Measurements from ENCODE around the gene LAMC3.

Gene LAMC3

GRCh38 chr9:131049829-131050715, 41.1 kb downstream of the LAMC3 start:
- FAIRE-seq (no peak), DNase-seq (ENCODE audit: insufficient read length, low spot score) (no peak)
- TF ChIP-seq, protein P1, sequence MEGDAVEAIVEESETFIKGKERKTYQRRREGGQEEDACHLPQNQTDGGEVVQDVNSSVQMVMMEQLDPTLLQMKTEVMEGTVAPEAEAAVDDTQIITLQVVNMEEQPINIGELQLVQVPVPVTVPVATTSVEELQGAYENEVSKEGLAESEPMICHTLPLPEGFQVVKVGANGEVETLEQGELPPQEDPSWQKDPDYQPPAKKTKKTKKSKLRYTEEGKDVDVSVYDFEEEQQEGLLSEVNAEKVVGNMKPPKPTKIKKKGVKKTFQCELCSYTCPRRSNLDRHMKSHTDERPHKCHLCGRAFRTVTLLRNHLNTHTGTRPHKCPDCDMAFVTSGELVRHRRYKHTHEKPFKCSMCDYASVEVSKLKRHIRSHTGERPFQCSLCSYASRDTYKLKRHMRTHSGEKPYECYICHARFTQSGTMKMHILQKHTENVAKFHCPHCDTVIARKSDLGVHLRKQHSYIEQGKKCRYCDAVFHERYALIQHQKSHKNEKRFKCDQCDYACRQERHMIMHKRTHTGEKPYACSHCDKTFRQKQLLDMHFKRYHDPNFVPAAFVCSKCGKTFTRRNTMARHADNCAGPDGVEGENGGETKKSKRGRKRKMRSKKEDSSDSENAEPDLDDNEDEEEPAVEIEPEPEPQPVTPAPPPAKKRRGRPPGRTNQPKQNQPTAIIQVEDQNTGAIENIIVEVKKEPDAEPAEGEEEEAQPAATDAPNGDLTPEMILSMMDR (IDR thresholded peaks at IDR 0.05; ENCODE audit: insufficient read depth, missing control alignments) = no peak

GRCh38 chr9:131050831-131051230, 41.9 kb downstream of the LAMC3 start:
- TF ChIP-seq, protein P1 (IDR thresholded peaks at IDR 0.05; ENCODE audit: insufficient read depth, missing control alignments) = no peak
- FAIRE-seq (no peak), DNase-seq (ENCODE audit: insufficient read length, low spot score) (no peak)

DNA sequence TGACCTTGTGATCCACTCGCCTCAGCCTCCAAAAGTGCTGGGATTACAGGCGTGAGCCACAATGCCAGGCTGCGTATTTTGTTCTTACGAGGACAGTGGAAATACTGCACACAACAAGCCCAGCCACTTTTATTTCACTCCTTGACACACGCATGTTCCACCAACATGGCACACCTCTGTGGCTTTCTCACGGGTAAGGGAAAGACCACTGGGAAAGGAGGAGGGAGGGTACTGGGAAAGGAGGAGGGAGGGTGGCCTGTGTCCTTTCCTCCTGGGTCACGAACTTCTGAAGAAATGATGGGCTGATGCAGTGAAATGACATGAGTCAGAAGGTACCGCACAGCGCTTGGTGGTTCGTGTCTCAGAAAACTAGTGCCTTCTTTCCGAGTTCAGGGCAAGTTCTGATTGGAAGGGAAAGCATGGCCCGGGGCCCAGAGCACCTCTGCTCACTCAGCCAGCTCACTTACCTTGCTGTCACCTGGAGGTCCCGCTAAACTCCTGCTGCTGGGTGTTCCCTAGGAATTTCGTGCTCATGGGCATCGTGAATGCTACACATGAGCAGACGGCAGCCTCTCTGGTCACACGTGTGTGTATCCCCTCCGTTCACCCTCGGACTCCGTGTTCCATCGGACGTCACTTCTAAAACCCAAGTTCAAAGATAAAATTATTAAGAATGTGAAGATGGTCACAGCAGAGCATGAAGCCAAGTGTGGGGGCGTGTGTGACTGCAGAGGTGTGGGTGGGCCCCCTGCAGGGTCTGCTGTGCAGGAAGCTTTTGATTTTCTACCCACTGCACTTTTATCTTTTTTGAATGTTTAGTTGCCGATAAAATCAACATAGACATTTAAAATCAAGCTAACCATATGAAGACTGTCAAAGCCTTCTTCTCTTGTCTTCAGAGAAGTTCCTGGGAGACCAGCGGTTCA, 42.9 kb downstream of the LAMC3 start:
- no peak for FAIRE-seq
- TF ChIP-seq, protein P1 (IDR thresholded peaks at IDR 0.05; ENCODE audit: insufficient read depth, missing control alignments) = no peak
- no peak for DNase-seq (ENCODE audit: insufficient read length, low spot score)

DNA sequence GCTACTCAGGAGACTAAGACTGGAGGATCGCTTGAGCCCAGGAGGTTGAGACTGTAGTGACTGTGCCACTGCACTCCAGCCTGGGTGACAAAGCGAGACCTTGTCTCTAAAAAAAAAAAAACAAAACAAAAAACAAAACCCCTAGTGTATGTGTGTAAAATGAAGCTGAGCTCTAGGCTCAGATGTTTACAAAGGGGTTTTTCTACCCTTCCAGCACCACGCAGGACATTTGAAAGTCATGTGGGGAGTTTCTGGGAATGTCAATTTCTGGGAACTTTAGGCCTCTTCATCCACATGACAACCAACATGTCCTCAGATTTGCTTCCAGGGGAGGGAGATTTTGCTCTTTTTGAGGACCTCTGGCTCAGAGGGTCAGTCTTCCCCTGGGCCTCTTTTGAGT, 44.9 kb downstream of the LAMC3 start:
- DNase-seq (ENCODE audit: insufficient read length, low spot score) (no peak), FAIRE-seq (no peak)
- TF ChIP-seq, protein P1 (IDR thresholded peaks at IDR 0.05; ENCODE audit: insufficient read depth, missing control alignments) = no peak

GRCh38 chr9:131056781-131057506, 48.0 kb downstream of the LAMC3 start:
- FAIRE-seq (no peak), DNase-seq (ENCODE audit: insufficient read length, low spot score) (no peak)
- TF ChIP-seq, protein P1 (IDR thresholded peaks at IDR 0.05; ENCODE audit: insufficient read depth, missing control alignments) = no peak

- DNase-seq (ENCODE audit: insufficient read length, low spot score) (no peak), FAIRE-seq (no peak)
- TF ChIP-seq, protein P1 (IDR thresholded peaks at IDR 0.05; ENCODE audit: insufficient read depth, missing control alignments) = no peak
These were observed 52.1 kb downstream of the LAMC3 start for GRCh38 chr9:131060900-131061630.

All from D721Med (cell line).